ENCODE measurements around the gene THRAP3.
"Not testable (repeated sequence)": the region's sequence is repeated elsewhere in the genome, so short reads cannot be mapped to it uniquely, and the experiment has no call there.

Gene THRAP3

GRCh38 chr1:36206323-36206858 is 17.9 kb upstream of the THRAP3 start:
- DNase-seq = no peak

- no peak for DNase-seq
Observed at GRCh38 chr1:36207339-36207738, 16.9 kb upstream of the THRAP3 start.

- no peak for DNase-seq
Observed at GRCh38 chr1:36208978-36209703, 15.1 kb upstream of the THRAP3 start.

GRCh38 chr1:36211307-36211706 is 12.9 kb upstream of the THRAP3 start:
- DNase-seq = no peak

DNA sequence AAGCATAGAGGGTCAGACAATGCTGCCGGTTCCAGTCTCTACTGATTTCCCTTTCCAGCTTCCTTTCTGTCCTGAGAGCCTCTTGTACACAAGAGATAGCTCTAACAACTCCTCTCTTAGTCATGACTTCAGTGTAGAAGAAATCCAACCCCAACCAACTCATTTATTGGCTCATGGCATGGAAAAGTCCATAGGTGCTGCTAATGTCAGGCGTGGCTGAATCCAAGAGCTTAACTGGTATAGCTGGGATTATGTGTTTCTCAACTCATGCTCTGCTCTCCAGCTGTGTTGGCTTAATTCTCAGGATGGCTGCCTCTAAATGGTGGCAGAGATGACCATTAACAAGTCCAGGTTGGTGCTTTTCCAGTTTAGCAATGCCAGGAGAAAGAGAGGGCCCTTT is 12.4 kb upstream of the THRAP3 start:
- DNase-seq = no peak

- no peak for DNase-seq
Observed at GRCh38 chr1:36212782-36213181, 11.5 kb upstream of the THRAP3 start.

GRCh38 chr1:36217670-36218069 is 6.6 kb upstream of the THRAP3 start:
- peak; percentile 76 for DNase-seq

DNA sequence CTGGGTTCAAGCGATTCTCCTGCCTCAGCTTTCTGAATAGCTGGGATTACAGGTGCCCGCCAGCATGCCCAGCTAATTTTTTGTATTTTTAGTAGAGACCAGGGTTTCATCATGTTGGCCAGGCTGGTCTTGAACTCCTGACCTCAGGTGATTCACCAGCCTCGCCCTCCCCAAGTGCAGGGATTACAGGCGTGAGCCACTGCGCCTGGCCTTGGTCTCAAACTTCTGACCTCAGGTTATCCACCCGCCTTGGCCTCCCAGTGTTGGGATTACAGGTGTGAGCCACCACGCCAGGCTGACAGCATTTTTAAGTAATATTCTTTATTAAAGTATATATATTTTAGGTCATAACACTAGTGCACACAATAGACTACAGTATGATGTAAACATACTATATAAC is 2.3 kb upstream of the THRAP3 start:
- DNase-seq = not testable (repeated sequence)

DNA sequence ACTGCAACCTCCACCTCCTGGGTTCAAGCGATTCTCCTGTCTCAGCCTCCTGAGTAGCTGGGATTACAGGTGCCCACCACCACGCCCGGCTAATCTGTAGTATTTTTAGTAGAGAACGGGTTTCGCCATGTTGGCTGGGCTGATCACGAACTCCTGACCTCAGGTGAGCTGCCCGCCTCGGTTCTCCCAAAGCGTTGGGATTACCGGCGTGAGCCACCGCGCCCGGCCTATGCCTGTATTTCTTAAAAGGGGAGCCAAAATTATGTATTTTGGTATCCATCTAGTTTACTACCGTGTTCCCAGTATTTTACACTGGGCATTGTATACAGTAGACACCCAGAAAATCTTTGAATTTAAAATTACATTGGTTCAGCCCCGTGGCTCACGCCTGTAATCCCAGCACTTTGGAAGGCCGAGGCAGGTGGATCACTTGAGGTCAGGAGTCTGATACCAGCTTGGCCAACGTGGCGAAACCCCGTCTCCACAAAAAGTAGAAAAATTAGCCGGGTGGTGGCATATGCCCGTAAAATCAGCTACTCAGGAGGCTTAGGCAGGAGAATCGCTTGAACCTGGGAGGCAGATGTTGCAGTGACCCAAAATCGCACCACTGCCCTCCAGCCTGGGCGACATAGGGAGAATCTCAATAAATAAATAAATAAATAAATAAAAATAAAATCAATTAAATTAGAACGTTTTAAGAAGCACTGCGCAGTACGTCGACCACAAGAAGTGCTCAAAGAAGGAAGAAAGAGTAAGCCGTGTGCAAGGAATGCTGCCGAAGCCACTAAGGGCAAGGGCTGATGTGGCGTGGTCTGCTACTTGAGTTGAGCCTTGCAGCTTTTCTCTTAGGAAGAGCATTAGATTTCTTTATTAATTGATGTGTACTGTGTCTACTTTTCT is 1.5 kb upstream of the THRAP3 start:
- DNase-seq = no peak

GRCh38 chr1:36223381-36223995 is 755 bp upstream of the THRAP3 start:
- no peak for DNase-seq

DNA sequence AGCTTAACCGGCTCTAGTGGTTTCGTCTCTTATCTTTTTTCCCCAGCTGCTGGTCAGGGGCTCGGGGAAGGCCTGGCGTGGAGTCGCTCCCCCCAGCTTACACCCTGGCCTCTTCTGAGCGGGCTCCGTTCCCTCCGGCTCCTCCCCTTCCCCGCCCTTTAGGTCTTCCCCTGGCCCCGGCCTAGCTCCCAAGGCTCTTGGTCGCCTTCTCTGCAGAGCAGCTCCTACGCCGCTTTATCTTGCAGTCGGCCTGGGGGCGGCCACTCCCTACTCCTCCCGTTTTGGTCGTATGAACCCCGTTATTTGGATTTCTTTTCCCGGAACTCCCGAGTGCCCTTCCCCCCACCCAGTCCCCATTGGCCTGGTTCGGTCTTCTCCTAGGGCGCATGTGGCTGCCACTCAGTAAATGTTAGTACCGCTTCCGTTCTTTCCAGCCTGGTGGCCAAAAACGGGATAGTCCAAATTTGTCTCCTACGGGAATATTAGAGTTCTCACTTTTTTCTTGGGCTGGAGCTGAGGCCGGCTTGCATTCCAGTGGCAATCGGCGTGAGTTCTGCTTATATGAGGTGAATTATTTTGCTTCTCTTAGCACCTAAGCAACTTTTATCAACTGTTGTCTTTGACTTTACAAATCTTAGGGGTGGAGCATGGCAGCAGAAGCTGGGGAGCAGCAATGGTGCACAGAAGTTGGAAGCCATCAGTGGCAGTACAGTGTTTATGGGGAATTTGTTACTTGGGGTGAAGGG is 467 bp downstream of the THRAP3 start:
- no peak for DNase-seq

DNA sequence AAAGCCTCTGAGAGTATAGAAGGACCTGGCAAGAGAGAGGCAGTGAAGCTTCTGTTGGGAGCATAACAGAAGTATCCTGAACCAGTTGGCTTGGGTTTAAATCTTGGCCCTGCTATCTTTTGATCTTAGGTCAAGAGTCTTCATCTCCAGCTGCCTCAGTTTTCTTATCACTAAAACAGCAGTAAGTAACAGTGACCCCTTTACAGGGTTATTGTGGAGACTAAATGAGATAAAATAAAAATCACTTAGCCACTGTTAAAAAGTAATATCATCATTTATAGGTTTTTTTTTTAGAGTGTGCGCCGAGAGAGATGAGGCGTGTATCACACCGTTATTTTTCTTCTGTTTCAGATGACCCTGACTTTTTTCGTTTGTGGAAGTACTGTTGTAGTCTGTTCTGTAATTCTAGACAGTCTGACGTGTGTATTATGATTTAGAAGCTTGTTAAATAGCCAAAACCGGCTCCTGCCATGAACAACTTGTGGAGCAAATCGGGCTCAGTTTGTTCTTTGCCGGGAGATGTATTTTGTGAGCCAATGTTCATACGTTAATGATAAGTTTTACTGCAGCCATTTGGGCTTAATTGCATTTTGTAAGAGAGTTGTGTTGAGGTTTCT is 1.1 kb downstream of the THRAP3 start:
- DNase-seq = no peak

GRCh38 chr1:36230279-36230678 is 6.0 kb downstream of the THRAP3 start:
- not testable (repeated sequence) for DNase-seq

- DNase-seq = peak; percentile 23
Observed at GRCh38 chr1:36231191-36231590, 6.9 kb downstream of the THRAP3 start.

DNA sequence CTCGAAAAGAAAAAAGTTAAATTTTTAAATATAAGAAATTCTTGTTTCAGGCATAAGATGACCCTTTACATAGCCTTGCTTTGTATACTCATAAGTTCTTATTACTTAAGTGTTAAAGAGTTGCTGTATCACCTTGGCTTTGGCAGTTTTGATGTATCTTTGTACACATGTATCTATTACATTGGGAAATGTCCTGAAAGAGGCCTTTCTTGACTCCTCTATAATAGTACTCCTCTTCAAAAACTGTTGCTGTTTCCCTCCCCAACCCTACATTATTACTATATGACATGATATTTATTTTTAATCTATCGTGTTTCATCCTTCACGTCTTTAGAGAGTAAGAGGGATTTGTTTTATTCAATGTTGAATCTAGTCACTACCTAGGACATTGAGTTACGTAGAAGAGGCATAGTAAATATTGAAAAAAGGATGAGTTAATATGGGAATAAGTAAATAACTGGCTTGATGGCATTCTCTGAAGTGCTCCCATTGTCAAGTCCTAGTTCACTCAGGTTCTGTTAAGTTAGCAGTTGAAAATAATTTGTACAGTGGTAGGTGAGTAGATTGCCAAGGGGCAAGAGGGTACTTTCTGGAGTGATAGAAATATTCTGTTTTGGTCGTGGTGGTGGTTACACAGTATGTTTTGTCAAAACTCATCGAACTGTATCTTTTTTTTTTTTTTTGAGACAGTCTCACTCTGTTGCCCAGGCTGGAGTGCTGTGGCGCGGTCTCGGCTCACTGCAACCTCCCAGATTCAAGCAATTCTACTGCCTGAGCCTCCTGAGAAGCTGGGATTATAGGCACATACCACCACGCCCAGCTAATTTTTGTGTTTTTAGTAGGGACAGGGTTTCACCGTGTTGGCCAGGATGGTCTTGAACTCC is 8.2 kb downstream of the THRAP3 start:
- no peak for DNase-seq

DNA sequence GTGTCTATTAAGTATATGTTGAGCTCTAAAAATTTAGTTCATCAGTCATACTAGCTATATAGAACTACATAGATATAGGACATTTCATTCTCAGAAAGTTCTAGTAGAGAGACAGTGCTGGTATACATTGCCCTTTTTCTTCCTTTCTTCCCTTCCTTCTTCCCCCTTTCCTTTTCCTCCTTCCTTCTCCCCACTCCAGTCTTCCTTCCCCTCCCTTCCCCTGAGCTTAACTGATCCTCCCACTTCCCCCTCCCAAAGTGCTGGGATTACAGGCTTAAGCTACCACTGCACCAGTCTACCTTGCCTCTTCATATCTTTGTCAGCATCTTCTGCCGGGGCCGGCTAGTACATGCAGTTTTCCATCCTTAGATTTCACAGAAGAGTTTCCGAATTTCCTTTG is 12.1 kb downstream of the THRAP3 start:
- no peak for DNase-seq

DNA sequence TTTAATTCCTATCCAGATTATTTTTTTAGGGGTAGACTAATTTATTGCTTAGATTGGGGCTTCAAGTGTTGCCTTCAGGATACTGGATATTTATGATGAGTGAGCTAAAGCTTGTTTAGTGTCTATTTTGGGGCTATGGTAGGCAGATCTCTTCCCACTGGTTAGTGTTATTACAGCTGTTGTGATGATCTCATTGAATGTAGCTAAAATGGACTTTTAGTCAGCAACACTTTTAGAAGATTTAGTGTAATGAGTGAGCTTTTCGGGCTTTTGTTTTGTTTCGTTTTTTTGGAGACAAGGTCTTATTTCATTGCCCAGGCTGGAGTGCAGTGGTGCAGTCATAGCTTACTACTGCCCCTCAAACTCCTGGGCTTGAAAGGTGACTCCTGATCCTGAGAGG is 14.2 kb downstream of the THRAP3 start:
- no peak for DNase-seq

DNA sequence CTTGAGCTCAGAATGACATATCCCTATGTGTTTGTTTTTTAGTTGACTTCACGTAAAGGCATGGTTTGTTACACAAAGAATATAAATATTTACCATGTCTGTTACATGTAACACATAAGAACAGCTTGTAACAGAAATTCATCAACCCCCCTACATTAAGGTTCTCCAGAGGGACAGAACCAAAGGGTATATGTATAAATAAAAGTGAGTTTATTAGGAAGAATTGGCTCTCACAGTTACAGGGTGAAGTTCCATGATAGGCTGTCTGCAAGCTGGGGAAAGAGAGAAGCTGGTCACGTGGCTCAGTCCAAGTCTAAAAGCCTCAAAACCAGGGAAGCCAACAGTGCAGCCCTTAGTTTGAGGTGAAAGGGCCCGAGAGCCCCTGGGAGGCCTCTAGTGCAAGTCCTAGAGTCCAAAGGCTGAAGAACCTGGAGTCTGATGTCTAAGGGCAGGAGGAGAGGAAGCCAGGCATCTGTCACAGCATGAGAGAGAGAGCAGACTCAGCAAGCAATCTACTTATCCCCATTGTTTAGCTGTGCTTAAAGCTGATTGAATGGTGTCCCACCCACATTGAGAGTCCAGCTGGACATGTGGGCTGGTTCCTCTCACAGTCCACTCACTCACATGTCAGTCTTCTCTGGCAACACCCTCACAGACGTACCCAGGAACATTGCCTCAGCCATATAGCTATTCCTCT is 15.8 kb downstream of the THRAP3 start:
- peak; percentile 70 for DNase-seq

DNA sequence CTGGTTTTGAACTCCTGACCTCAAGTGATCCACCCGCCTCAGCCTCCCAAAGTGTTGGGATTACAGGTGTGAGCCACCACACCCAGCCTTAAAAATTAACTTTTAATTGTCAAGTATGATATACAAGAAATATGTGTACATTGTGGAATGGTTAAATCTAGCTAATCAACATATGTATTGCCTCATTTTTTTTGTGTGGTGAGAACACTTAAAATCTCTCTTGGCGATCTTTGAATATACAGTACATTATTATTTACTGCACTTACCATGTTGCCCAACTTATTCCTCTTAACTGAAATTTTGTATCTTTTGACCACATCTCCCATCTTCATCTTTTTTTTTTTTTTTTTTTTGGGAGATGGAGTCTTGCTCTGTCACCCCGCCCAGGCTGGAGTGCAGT is 23.3 kb downstream of the THRAP3 start:
- DNase-seq = no peak

DNA sequence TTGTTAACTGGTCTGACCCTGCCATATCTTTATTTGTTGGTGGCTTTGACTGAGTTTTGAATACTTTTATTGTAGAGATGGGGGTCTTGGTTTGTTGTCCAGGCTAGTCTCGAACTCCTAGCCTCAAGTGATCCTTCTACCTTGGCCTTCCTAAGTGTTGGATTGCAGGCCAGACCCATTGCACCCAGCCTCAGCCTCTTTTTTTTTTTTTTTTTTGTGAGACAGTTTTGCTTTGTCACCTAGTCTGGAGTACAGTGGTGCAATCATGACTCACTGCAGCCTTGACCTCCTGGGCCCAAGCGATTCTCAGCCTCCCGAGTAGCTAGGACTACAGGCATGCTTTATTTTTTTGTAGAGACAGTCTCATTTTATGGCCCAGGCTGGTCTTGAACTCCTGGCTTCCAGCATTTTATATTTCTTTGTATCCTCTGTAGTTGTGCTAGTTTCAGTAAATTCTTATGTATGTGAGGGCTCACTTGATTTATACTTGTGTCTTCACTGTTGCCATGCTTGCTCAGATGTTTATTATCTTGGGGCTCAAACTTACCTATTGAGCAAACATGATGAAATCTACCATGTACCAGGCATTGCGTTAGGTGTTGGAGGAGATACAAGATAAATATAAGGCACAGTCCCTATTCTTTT is 24.1 kb downstream of the THRAP3 start:
- DNase-seq = no peak

Measured in eye (tissue), 1 donor.